ENCODE results near the gene PLXNA1. TPM values are rescaled to one million over a fixed set of nuclear protein-coding genes. Genes with fewer than 3 reads are reported as not detected.

The PLXNA1 gene
- total and polyA plus RNA-seq, 9 of the 15 experiments (the other 6 are each of a cell fraction or from before 2014, with no cell fraction given): 0.23 to 59.9 (median 16.8) TPM

DNA sequence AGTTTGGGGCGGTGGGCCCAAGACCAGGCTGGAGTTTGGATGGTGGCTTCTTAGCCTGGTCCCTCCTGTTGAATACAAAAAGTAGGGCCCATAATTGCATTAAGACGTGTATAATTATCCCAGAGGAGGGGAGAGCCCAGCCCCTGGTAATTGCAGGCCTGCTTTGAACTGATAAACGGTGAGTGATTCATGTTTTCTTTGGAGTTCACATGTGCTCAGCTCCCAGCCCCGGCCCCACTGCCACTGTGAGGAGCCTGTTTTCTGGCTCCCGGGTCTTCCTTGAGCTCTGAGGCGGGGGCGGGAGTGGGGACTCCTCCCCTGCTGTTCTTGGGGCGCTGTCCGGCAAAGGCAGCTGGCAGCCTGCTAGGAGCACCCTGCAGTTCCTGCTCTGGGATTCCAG, 3.1 kb downstream of the PLXNA1 start (continued):
- TF ChIP-seq NBN (IDR thresholded peaks at IDR 0.05; ENCODE audit: low read depth): no peak

DNA sequence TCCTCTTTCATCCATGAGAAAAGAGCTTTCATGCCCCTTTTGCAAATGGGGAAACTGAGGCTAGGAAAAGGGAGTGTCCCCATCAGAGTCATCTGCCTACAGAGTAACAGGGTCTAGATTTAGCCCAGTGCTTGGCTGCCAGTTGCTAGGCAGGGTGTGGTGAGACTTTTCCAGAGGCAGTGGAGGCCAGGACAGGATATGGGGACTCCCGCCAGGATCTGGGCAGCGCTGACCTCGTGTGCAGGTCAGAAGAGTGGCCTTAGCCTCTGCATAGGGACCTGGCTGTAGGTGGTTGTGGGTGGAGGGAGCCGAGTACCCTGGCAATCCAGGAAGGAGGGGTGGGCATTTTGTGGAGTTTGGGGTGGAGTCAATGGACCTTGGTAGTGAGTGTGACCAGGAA, 4.2 kb downstream of the PLXNA1 start:
- ChIA-PET CTCF (ENCODE audit: low intra/inter-chr PET ratio) (no interaction called here), POLR2A (no interaction called here)
- no peak overlapping the region for H3K4me3 ChIP-seq
- H3K27ac ChIP-seq (ENCODE audit: extremely low read depth, low read depth, low read length): no peak overlapping the region
- H3K9me3 ChIP-seq (replicated peaks; ENCODE audit: control insufficient read depth, insufficient read depth, low read depth, low read length): no peaks in the 10 kb centered on the region
- peaks cover 16 to 68% of the 10 kb centered on the region in 2 experiments for H3K4me1 ChIP-seq (replicated peaks in 1 of 2; ENCODE audit: control insufficient read depth in 2 of 2, insufficient read depth in 2 of 2, low read length in 2 of 2)
- FAIRE-seq (no peak), ATAC-seq (no peak), DNase-seq (ENCODE audit: extremely low read depth in 1 of 4, low spot score in 3 of 4) (no peak)
- H4K20me1 ChIP-seq (replicated peaks; ENCODE audit: control insufficient read depth, insufficient read depth, low read length): peaks cover 58% of the 10 kb centered on the region
- BruUV-seq (replicated peaks): no TSS peak
- no peak overlapping the region for H3K4me2 ChIP-seq (ENCODE audit: insufficient read depth, low read length)
- H3K27me3 ChIP-seq (ENCODE audit: control insufficient read depth in 2 of 2, insufficient read depth in 2 of 2, low read length in 2 of 2): no peaks in the 10 kb centered on the region
- in situ Hi-C loops (cut with MboI): no loop called here
- peaks cover 17% of the 10 kb centered on the region for H3K9me1 ChIP-seq (ENCODE audit: control insufficient read depth, insufficient read depth, low read length)
- peak overlapping the region in 1 of 2 experiments; percentile 85; a peak in 1 of 4 replicates for H3K9ac ChIP-seq (ENCODE audit: insufficient read depth in 1 of 2, low read depth in 2 of 2, low read length in 2 of 2)
- H3K36me3 ChIP-seq (ENCODE audit: control insufficient read depth, insufficient read depth, low read length): peaks cover 49% of the 10 kb centered on the region; the same call in 2 of the 3 replicates
- 80% methylated on average over 4 of the region's 4 CpGs for WGBS (ENCODE audit: insufficient coverage, low coverage, missing lambda C conversion rate)
- intact Hi-C loops (cut with micrococcal nuclease): loop anchor here (10.0 kb wide), 1 partner anchor 302 kb away; no protein-coding TSS in a partner anchor
- H3K79me2 ChIP-seq (ENCODE audit: control insufficient read depth, insufficient read depth, low read length): peaks cover 86% of the 10 kb centered on the region
- TF ChIP-seq ZNF76 (CRISPR knock-in tag; IDR thresholded peaks at IDR 0.05; ENCODE audit: borderline replicate concordance) (no peak), HOXB6 (CRISPR knock-in tag; IDR thresholded peaks at IDR 0.05; ENCODE audit: borderline replicate concordance) (no peak), NCOA2 (IDR thresholded peaks at IDR 0.05; ENCODE audit: partially characterized antibody in 2 of 2) (no peak), CREBBP (IDR thresholded peaks at IDR 0.05; ENCODE audit: low read depth, low read length) (no peak)
- H2AFZ ChIP-seq (ENCODE audit: low read depth, low read length): no peak overlapping the region

All from K562 (cell line).